ENCODE results near the gene PSMD8. TPM values are rescaled to one million over a fixed set of nuclear protein-coding genes. Genes with fewer than 3 reads are reported as not detected.

Gene PSMD8
- 134 and 138 TPM in 2 replicates for total RNA-seq

- H3K4me3 Mint-ChIP-seq: peak within 1 kb of the TSS; percentile 100
- ChIA-PET POLR2A (interaction anchor here (0.6 to 5.0 kb wide), 34 partner anchors 8 to 1625 kb away, joined by 3 to 82 read pairs (median 5); partner anchors contain the start of genes CATSPERG, ECH1, EIF3K and FAM98C), CTCF (interaction anchor here (0.9 to 1.7 kb wide), 12 partner anchors 13 to 476 kb away, joined by 3 to 16 read pairs (median 6); partner anchors contain the start of genes CATSPERG, FAM98C and GGN)
- peaks cover 25% of the 10 kb centered on the region for H3K4me1 Mint-ChIP-seq
- TF ChIP-seq CTCF (IDR thresholded peaks at IDR 0.05): no peak
- intact Hi-C loops (cut with micrococcal nuclease): loop anchor here (1.0 kb wide), 13 partner anchors 13 to 556 kb away; partner anchors contain the start of genes CATSPERG, EIF3K, FAM98C and GGN
- H3K36me3 Mint-ChIP-seq (ENCODE audit: low read depth): peaks cover 32% of the 10 kb centered on the region
- no peaks in the 10 kb centered on the region for H3K9me3 Mint-ChIP-seq
- ATAC-seq (ENCODE audit: low read depth): peak; percentile 96
- DNase-seq: peak; percentile 96
- H3K27me3 Mint-ChIP-seq: no peaks in the 10 kb centered on the region
- peak within 1 kb of the TSS; percentile 96 for H3K27ac Mint-ChIP-seq
Observed at GRCh38 chr19:38374332-38375097, at the start of gene PSMD8. PSMD8 (plus strand) TSS chr19:38374571; CDS start chr19:38374602, 31 bp downstream.

GRCh38 chr19:38326591-38326990 lies 47.8 kb upstream of the PSMD8 start:
- intact Hi-C loops (cut with micrococcal nuclease): no loop called here
- no peak for TF ChIP-seq CTCF (IDR thresholded peaks at IDR 0.05)
- CTCF ChIA-PET: no interaction called here
- no peaks in the 10 kb centered on the region for H3K27me3 Mint-ChIP-seq
- POLR2A ChIA-PET: no interaction called here
- no peak overlapping the region for H3K4me3 Mint-ChIP-seq
- peaks cover under 1% of the 10 kb centered on the region for H3K4me1 Mint-ChIP-seq
- H3K36me3 Mint-ChIP-seq (ENCODE audit: low read depth): peaks cover 22% of the 10 kb centered on the region
- DNase-seq (no peak), ATAC-seq (ENCODE audit: low read depth) (no peak)
- H3K9me3 Mint-ChIP-seq: no peaks in the 10 kb centered on the region
- no peak overlapping the region for H3K27ac Mint-ChIP-seq

- Mint-ChIP-seq H3K9me3 (no peaks in the 10 kb centered on the region), H3K4me1 (no peaks in the 10 kb centered on the region), H3K27ac (no peak overlapping the region), H3K36me3 (ENCODE audit: low read depth) (peaks cover 20% of the 10 kb centered on the region), H3K4me3 (no peak overlapping the region), H3K27me3 (no peaks in the 10 kb centered on the region)
- POLR2A ChIA-PET: interaction anchor here (0.7 kb wide), 1 partner anchor 63 kb away, joined by 5 read pairs; no protein-coding TSS in a partner anchor
- CTCF ChIA-PET: interaction anchor here (0.6 kb wide), 2 partner anchors 12 to 300 kb away, joined by 3 read pairs; no protein-coding TSS in a partner anchor
- TF ChIP-seq CTCF (IDR thresholded peaks at IDR 0.05): no peak
- ATAC-seq (ENCODE audit: low read depth): no peak
- intact Hi-C loops (cut with micrococcal nuclease): no loop called here
- no peak for DNase-seq
Observed at GRCh38 chr19:38329651-38330050, 44.7 kb upstream of the PSMD8 start.

GRCh38 chr19:38331728-38332127 lies 42.6 kb upstream of the PSMD8 start:
- no peaks in the 10 kb centered on the region for H3K27me3 Mint-ChIP-seq

More at GRCh38 chr19:38331728-38332127, 42.6 kb upstream of the PSMD8 start:
- POLR2A ChIA-PET: no interaction called here
- no peak for TF ChIP-seq CTCF (IDR thresholded peaks at IDR 0.05)
- ATAC-seq (ENCODE audit: low read depth) (no peak), DNase-seq (no peak)
- Mint-ChIP-seq H3K4me3 (no peak overlapping the region), H3K36me3 (ENCODE audit: low read depth) (peaks cover 22% of the 10 kb centered on the region), H3K9me3 (no peaks in the 10 kb centered on the region), H3K4me1 (peaks cover under 1% of the 10 kb centered on the region), H3K27ac (no peak overlapping the region)
- intact Hi-C loops (cut with micrococcal nuclease): no loop called here
- CTCF ChIA-PET: interaction anchor here (0.7 to 1.7 kb wide), 4 partner anchors 13 to 429 kb away, joined by 3 to 6 read pairs (median 4); partner anchors contain the start of gene PSMD8
